Hepatocyte (in vitro differentiated cells): Measurements from ENCODE around the gene CAPN13.
"Not testable (repeated sequence)": the region's sequence is repeated elsewhere in the genome, so short reads cannot be mapped to it uniquely, and the experiment has no call there.

ENCODE experiments used
- EZH2 ChIP-seq: fragments of 200-600 bp; sonication (generic); IDR thresholded peaks from 2 replicates; pipeline ENCODE4 v1.6.1; 2016; ENCODE audit warnings: antibody characterized with exemption, mild to moderate bottlenecking, borderline replicate concordance
- EZH2phosphoT487 ChIP-seq: fragments of 200-600 bp; sonication (generic); IDR thresholded peaks from one replicate; pipeline ENCODE4 v1.6.1; 2018; ENCODE audit warnings: antibody characterized with exemption, mild to moderate bottlenecking, low read depth, moderate library complexity; ENCODE audit not compliant: unreplicated experiment, severe bottlenecking
- TF ChIP-seq, protein P1 (sequence below): fragments of 200-600 bp; sonication (generic); IDR thresholded peaks from 2 replicates; pipeline ENCODE4 v1.5.1; 2016; ENCODE audit warnings: antibody characterized with exemption, mild to moderate bottlenecking; ENCODE audit not compliant: poor library complexity

DNA sequence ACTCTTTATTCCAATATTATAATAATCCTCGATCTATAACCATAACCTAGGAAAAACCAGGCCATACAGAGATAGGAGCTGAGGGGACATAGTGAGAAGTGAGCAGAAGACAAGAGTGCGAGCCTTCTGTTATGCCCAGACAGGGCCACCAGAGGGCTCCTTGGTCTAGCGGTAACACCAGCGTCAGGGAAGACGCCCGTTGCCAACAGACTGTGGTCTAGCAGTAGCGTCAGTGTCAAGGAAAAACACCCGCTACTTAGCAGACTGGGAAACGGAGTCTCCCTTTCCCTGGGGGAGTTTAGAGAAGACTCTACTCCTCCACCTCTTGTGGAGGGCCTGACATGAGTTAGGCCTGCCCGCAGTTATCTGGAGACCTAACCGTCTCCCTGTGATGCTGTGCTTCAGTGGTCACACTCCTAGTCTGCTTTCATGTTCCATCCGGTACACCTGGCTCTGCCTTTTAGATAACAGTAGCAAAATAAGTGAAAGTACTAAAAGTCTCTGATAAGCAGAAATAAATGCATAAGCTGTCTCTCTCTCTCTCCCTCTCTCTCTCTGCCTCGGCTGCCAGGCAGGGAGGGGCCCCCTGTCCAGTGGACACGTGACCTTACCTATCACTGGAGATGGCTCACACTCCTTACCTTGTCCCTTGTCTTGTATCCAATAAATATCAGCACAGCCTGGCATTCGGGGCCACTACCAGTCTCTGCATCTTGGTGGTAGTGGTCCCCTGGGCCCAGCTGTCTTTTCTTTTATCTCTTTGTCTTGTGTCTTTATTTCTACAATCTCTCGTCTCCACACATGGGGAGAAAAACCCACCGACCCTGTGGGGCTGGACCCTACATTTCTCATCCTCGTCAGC lies 109.8 kb downstream of the CAPN13 start:
- TF ChIP-seq, protein P1, sequence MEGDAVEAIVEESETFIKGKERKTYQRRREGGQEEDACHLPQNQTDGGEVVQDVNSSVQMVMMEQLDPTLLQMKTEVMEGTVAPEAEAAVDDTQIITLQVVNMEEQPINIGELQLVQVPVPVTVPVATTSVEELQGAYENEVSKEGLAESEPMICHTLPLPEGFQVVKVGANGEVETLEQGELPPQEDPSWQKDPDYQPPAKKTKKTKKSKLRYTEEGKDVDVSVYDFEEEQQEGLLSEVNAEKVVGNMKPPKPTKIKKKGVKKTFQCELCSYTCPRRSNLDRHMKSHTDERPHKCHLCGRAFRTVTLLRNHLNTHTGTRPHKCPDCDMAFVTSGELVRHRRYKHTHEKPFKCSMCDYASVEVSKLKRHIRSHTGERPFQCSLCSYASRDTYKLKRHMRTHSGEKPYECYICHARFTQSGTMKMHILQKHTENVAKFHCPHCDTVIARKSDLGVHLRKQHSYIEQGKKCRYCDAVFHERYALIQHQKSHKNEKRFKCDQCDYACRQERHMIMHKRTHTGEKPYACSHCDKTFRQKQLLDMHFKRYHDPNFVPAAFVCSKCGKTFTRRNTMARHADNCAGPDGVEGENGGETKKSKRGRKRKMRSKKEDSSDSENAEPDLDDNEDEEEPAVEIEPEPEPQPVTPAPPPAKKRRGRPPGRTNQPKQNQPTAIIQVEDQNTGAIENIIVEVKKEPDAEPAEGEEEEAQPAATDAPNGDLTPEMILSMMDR, result not testable (repeated sequence)
- not testable (repeated sequence) for TF ChIP-seq EZH2, EZH2phosphoT487
